Body of pancreas (tissue), 4 donors: ENCODE data around the gene PAPPA2.

ENCODE experiments used
- POLR2A ChIP-seq, 3 donors: fragments of 450-650 bp; IDR thresholded peaks; one replicate each; pipeline ENCODE4 v1.6.1; 2016; ENCODE audit warnings: antibody characterized with exemption in 3 of 3, mild to moderate bottlenecking in 2 of 3
- TF ChIP-seq, protein P1 (sequence below), 7 experiments: fragments of 450-650 bp in 4 of 7; fragments of 200-600 bp in 3 of 7; sonication (generic) in 3 of 7; IDR thresholded peaks; one replicate each; pipeline ENCODE4 v1.5.1; 2016 to 2019; ENCODE audit warnings: antibody characterized with exemption in 7 of 7

DNA sequence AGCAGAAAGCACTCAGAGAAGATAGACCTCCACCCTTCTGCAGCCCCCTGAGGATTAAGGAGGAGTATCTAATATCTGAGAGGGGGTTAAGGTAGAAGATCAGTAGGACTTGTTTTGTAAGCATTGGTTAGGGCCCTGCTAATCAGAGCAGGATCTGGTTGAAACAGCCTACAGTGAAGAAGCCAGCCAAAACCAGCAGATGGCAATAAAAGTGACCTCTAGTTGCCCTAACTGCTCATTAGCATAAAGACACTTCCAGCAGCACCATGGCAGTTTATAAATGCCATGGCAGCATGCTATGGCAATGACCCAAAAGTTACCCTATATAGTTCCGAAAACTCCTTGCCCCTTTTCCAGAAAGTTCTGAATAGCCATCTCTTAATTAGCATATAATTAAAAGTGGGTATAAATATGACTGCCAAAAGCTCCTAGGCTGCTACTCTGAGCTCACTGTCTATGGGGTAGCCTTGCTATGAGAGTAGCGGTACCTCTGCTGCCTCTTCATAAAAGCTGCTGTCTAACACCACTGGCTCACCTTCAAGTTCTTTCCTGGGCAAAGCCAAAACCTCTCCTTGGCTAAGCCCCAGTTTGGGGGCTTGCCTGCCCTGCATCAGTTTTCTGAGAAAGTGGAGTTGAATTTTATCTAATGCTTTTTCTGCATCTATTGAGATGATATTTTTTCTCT is 254.2 kb downstream of the PAPPA2 start:
- TF ChIP-seq, protein P1, sequence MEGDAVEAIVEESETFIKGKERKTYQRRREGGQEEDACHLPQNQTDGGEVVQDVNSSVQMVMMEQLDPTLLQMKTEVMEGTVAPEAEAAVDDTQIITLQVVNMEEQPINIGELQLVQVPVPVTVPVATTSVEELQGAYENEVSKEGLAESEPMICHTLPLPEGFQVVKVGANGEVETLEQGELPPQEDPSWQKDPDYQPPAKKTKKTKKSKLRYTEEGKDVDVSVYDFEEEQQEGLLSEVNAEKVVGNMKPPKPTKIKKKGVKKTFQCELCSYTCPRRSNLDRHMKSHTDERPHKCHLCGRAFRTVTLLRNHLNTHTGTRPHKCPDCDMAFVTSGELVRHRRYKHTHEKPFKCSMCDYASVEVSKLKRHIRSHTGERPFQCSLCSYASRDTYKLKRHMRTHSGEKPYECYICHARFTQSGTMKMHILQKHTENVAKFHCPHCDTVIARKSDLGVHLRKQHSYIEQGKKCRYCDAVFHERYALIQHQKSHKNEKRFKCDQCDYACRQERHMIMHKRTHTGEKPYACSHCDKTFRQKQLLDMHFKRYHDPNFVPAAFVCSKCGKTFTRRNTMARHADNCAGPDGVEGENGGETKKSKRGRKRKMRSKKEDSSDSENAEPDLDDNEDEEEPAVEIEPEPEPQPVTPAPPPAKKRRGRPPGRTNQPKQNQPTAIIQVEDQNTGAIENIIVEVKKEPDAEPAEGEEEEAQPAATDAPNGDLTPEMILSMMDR (IDR thresholded peaks at IDR 0.05), result no peak
- TF ChIP-seq POLR2A (IDR thresholded peaks at IDR 0.05), result no peak
